GM12878 (cell line): Measurements from ENCODE around the gene ANKRD33.

Experiments used
- CHD2 ChIP-seq: IDR thresholded peaks from 2 replicates; pipeline ENCODE4 v1.6.1; 2011; ENCODE audit warnings: low read depth, low read length, improper control_type of control experiment, borderline replicate concordance
- DPF2 ChIP-seq: fragments of 450-650 bp; IDR thresholded peaks from 2 replicates; pipeline ENCODE4 v1.6.1; 2017; ENCODE audit warnings: mild to moderate bottlenecking
- JUND ChIP-seq: IDR thresholded peaks from 2 replicates; pipeline ENCODE4 v1.6.1; 2012; ENCODE audit warnings: low read depth, mild to moderate bottlenecking, low read length, improper control_type of control experiment, moderate library complexity
- KLF5 ChIP-seq: fragments of 450-650 bp; IDR thresholded peaks from 2 replicates; pipeline ENCODE4 v1.6.1; 2014; ENCODE audit warnings: mild to moderate bottlenecking; ENCODE audit not compliant: partially characterized antibody
- MXI1 ChIP-seq: fragments of 150-350 bp; IDR thresholded peaks from 2 replicates; pipeline ENCODE4 v1.6.1; 2011; ENCODE audit warnings: low read depth, mild to moderate bottlenecking, inconsistent platforms, low read length, improper control_type of control experiment
- POLR2A ChIP-seq: IDR thresholded peaks from 2 replicates; pipeline ENCODE4 v1.6.1; 2011; ENCODE audit warnings: low read depth, mild to moderate bottlenecking, low read length
- RAD21 ChIP-seq: IDR thresholded peaks from 2 replicates; pipeline ENCODE4 v1.6.1; 2011; ENCODE audit warnings: mild to moderate bottlenecking, low read depth, low read length, moderate library complexity; ENCODE audit not compliant: insufficient read depth
- ZNF217 ChIP-seq: fragments of 450-650 bp; IDR thresholded peaks from 2 replicates; pipeline ENCODE4 v1.6.1; 2017; ENCODE audit warnings: antibody characterized with exemption, mild to moderate bottlenecking
- TF ChIP-seq, protein P1 (sequence below), 3 experiments: IDR thresholded peaks in 2 of 3; conservative IDR thresholded peaks in 1 of 3; 2 replicates each; pipeline ENCODE4 v1.5.1; 2011; ENCODE audit warnings: low read depth in 3 of 3, low read length in 3 of 3, mild to moderate bottlenecking in 3 of 3, control low read depth in 2 of 3, moderate library complexity in 2 of 3, inconsistent platforms in 1 of 3, mixed read lengths in 1 of 3; ENCODE audit not compliant: control insufficient read depth in 2 of 3, insufficient read depth in 1 of 3; ENCODE audit errors: extremely low read depth in 1 of 3
- TF ChIP-seq, protein P2 (sequence below): IDR thresholded peaks from 2 replicates; pipeline ENCODE4 v1.6.1; 2011; ENCODE audit warnings: low read depth, mild to moderate bottlenecking, low read length, moderate library complexity, borderline replicate concordance; ENCODE audit errors: extremely low read depth
- TF ChIP-seq, protein P3 (sequence below): IDR thresholded peaks from 2 replicates; pipeline ENCODE4 v1.6.1; 2012; ENCODE audit warnings: improper control_type of control experiment, low read depth, low read length; ENCODE audit not compliant: insufficient replicate concordance
- TF ChIP-seq, protein P4 (sequence below): fragments of 450-650 bp; IDR thresholded peaks from 2 replicates; pipeline ENCODE4 v1.6.1; 2014; ENCODE audit warnings: mild to moderate bottlenecking
- TF ChIP-seq, protein P5 (sequence below): IDR thresholded peaks from 2 replicates; pipeline ENCODE4 v1.6.1; 2012; ENCODE audit warnings: mild to moderate bottlenecking, low read depth, low read length

DNA sequence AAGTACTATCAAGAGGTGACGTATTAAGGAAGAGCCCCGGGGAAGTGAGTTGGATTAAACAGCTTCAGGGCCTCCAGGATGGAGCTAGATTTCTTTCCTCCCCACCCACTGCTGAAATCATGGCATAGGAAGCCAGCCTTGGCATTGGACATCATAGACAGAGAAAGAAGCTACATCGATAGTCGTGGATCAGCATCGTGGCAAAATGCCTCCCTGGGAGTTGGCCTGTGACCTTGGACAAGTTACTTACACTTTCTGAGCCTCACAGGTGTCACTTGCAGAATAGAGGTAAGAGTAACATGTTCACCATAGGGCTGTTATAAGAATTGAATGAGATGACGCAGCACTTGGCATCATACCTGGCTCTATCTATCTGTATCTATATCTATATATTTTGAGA is 5.9 kb downstream of the ANKRD33 start:
- TF ChIP-seq, protein P1, sequence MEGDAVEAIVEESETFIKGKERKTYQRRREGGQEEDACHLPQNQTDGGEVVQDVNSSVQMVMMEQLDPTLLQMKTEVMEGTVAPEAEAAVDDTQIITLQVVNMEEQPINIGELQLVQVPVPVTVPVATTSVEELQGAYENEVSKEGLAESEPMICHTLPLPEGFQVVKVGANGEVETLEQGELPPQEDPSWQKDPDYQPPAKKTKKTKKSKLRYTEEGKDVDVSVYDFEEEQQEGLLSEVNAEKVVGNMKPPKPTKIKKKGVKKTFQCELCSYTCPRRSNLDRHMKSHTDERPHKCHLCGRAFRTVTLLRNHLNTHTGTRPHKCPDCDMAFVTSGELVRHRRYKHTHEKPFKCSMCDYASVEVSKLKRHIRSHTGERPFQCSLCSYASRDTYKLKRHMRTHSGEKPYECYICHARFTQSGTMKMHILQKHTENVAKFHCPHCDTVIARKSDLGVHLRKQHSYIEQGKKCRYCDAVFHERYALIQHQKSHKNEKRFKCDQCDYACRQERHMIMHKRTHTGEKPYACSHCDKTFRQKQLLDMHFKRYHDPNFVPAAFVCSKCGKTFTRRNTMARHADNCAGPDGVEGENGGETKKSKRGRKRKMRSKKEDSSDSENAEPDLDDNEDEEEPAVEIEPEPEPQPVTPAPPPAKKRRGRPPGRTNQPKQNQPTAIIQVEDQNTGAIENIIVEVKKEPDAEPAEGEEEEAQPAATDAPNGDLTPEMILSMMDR (IDR thresholded peaks at IDR 0.05 in 2 of 3, conservative IDR thresholded peaks at IDR 0.05 in 1 of 3; ENCODE audit: control insufficient read depth in 2 of 3, extremely low read depth in 1 of 3, insufficient read depth in 1 of 3, low read depth in 3 of 3, low read length in 3 of 3): no peak
- no peak for TF ChIP-seq ZNF217
- no peak for TF ChIP-seq JUND
- TF ChIP-seq, protein P2, sequence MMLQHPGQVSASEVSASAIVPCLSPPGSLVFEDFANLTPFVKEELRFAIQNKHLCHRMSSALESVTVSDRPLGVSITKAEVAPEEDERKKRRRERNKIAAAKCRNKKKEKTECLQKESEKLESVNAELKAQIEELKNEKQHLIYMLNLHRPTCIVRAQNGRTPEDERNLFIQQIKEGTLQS: no peak
- no peak for TF ChIP-seq RAD21
- TF ChIP-seq CHD2: no peak
- TF ChIP-seq, protein P3, sequence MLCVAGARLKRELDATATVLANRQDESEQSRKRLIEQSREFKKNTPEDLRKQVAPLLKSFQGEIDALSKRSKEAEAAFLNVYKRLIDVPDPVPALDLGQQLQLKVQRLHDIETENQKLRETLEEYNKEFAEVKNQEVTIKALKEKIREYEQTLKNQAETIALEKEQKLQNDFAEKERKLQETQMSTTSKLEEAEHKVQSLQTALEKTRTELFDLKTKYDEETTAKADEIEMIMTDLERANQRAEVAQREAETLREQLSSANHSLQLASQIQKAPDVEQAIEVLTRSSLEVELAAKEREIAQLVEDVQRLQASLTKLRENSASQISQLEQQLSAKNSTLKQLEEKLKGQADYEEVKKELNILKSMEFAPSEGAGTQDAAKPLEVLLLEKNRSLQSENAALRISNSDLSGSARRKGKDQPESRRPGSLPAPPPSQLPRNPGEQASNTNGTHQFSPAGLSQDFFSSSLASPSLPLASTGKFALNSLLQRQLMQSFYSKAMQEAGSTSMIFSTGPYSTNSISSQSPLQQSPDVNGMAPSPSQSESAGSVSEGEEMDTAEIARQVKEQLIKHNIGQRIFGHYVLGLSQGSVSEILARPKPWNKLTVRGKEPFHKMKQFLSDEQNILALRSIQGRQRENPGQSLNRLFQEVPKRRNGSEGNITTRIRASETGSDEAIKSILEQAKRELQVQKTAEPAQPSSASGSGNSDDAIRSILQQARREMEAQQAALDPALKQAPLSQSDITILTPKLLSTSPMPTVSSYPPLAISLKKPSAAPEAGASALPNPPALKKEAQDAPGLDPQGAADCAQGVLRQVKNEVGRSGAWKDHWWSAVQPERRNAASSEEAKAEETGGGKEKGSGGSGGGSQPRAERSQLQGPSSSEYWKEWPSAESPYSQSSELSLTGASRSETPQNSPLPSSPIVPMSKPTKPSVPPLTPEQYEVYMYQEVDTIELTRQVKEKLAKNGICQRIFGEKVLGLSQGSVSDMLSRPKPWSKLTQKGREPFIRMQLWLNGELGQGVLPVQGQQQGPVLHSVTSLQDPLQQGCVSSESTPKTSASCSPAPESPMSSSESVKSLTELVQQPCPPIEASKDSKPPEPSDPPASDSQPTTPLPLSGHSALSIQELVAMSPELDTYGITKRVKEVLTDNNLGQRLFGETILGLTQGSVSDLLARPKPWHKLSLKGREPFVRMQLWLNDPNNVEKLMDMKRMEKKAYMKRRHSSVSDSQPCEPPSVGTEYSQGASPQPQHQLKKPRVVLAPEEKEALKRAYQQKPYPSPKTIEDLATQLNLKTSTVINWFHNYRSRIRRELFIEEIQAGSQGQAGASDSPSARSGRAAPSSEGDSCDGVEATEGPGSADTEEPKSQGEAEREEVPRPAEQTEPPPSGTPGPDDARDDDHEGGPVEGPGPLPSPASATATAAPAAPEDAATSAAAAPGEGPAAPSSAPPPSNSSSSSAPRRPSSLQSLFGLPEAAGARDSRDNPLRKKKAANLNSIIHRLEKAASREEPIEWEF: no peak
- TF ChIP-seq DPF2: no peak
- TF ChIP-seq KLF5: no peak
- no peak for TF ChIP-seq MXI1
- no peak for TF ChIP-seq POLR2A
- TF ChIP-seq, protein P4, sequence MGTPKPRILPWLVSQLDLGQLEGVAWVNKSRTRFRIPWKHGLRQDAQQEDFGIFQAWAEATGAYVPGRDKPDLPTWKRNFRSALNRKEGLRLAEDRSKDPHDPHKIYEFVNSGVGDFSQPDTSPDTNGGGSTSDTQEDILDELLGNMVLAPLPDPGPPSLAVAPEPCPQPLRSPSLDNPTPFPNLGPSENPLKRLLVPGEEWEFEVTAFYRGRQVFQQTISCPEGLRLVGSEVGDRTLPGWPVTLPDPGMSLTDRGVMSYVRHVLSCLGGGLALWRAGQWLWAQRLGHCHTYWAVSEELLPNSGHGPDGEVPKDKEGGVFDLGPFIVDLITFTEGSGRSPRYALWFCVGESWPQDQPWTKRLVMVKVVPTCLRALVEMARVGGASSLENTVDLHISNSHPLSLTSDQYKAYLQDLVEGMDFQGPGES: no peak
- TF ChIP-seq, protein P5, sequence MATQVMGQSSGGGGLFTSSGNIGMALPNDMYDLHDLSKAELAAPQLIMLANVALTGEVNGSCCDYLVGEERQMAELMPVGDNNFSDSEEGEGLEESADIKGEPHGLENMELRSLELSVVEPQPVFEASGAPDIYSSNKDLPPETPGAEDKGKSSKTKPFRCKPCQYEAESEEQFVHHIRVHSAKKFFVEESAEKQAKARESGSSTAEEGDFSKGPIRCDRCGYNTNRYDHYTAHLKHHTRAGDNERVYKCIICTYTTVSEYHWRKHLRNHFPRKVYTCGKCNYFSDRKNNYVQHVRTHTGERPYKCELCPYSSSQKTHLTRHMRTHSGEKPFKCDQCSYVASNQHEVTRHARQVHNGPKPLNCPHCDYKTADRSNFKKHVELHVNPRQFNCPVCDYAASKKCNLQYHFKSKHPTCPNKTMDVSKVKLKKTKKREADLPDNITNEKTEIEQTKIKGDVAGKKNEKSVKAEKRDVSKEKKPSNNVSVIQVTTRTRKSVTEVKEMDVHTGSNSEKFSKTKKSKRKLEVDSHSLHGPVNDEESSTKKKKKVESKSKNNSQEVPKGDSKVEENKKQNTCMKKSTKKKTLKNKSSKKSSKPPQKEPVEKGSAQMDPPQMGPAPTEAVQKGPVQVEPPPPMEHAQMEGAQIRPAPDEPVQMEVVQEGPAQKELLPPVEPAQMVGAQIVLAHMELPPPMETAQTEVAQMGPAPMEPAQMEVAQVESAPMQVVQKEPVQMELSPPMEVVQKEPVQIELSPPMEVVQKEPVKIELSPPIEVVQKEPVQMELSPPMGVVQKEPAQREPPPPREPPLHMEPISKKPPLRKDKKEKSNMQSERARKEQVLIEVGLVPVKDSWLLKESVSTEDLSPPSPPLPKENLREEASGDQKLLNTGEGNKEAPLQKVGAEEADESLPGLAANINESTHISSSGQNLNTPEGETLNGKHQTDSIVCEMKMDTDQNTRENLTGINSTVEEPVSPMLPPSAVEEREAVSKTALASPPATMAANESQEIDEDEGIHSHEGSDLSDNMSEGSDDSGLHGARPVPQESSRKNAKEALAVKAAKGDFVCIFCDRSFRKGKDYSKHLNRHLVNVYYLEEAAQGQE: no peak
